HUES64 (cell line): ENCODE results near the gene KCNK4.

ENCODE experiments used
- H3K27ac ChIP-seq: 2 replicates; pipeline ENCODE4 v1.7.0; 2013; ENCODE audit warnings: low read depth, low read length, inconsistent platforms
- H3K27me3 ChIP-seq: 2 replicates; pipeline ENCODE4 v1.6.1; 2013; ENCODE audit warnings: mild to moderate bottlenecking, low read length; ENCODE audit not compliant: insufficient read depth
- H3K36me3 ChIP-seq: 2 replicates; pipeline ENCODE4 v1.6.1; 2013; ENCODE audit warnings: mild to moderate bottlenecking, low read length; ENCODE audit not compliant: insufficient read depth
- H3K4me1 ChIP-seq: 2 replicates; pipeline ENCODE4 v1.6.1; 2013; ENCODE audit warnings: mild to moderate bottlenecking, low read length, moderate library complexity; ENCODE audit not compliant: insufficient read depth
- H3K4me3 ChIP-seq: 2 replicates; pipeline ENCODE4 v1.5.1; 2013; ENCODE audit warnings: mild to moderate bottlenecking, low read length, moderate library complexity
- H3K9ac ChIP-seq: 2 replicates; pipeline ENCODE4 v1.6.1; 2013; ENCODE audit warnings: mild to moderate bottlenecking, low read depth, low read length
- H3K9me3 ChIP-seq: 2 replicates; pipeline ENCODE4 v1.6.1; 2013; ENCODE audit warnings: low read depth, low read length; ENCODE audit not compliant: insufficient read depth
- WGBS: fragments of 150-250, 120-280 bp; methylation state at CpG from one replicate; pipeline ENCODE4 v1.1.7; 2013; ENCODE audit warnings: missing lambda C conversion rate; 5-methylcytosine and 5-hydroxymethylcytosine counted together

Gene KCNK4

DNA sequence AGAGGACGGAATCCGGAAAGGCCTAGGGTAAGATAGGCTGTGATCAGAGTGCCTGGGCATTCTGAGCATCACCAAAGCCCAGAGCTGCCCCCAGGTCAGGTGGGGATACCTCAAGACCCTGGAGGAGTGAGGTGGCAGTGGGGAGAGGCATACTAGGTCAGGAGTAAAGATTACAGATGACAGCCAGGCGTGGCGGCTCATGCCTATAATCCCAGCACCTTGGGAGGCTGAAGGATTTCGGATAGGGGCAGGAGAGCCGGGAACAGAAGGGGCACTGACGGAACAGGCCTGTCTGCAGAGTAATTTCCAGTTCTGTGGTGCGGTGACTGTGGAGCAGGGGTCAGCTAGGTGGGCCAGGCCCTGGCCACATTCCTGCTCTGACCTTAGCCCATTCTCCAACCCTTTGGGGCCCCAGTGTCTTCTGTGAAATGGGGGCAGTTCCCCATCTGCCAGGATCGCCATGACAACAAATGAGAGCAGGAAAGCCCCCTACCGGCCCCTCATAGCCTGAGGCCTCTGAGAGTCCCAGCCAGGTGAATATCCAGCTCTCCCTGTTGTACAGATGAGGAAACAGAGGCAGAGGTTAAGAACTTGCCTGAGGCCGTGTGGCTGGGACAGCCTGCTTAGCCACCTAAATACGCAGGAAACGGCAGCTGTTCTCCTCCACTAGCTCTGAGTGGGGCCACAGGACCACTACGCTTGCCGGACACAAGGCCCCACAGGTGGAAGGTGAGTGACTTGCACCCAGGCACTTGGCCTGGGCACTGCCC lies 15.9 kb upstream of the KCNK4 start:
- no peak overlapping the region for H3K27ac ChIP-seq
- H3K9ac ChIP-seq: no peak overlapping the region
- no peak overlapping the region for H3K4me3 ChIP-seq
- H3K9me3 ChIP-seq: no peaks in the 10 kb centered on the region
- H3K4me1 ChIP-seq: peaks cover 12% of the 10 kb centered on the region; the same call in 1 of the 2 replicates
- H3K27me3 ChIP-seq: no peaks in the 10 kb centered on the region
- 84% methylated on average over 15 of the region's 15 CpGs for WGBS
- peaks cover 24% of the 10 kb centered on the region for H3K36me3 ChIP-seq

DNA sequence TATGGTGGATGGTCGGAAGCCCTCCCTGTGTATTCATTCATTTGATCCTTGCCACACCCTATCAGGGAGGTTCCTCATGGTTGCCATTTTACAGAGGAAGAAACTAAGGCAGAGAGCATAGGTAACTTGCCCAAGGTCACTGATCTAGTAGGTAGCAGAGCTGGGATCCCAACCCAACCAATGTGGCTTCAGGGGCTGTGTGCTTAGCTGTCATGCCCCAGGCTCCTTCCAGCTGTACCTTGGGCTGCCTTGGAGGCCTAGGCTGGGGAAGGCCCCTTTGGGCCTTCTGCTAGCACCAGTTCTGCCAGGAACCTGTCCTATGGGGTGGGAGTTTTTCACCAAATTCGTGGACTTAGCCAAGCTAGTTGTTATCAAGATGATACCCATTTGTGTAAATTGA lies 15.3 kb upstream of the KCNK4 start:
- Histone ChIP-seq H3K4me3 (no peak overlapping the region), H3K9me3 (no peaks in the 10 kb centered on the region), H3K27ac (no peak overlapping the region), H3K27me3 (no peaks in the 10 kb centered on the region), H3K36me3 (peaks cover 24% of the 10 kb centered on the region), H3K4me1 (peaks cover 12% of the 10 kb centered on the region; the same call in 1 of the 2 replicates), H3K9ac (no peak overlapping the region)
- WGBS: 77% methylated on average over 2 of the region's 2 CpGs

DNA sequence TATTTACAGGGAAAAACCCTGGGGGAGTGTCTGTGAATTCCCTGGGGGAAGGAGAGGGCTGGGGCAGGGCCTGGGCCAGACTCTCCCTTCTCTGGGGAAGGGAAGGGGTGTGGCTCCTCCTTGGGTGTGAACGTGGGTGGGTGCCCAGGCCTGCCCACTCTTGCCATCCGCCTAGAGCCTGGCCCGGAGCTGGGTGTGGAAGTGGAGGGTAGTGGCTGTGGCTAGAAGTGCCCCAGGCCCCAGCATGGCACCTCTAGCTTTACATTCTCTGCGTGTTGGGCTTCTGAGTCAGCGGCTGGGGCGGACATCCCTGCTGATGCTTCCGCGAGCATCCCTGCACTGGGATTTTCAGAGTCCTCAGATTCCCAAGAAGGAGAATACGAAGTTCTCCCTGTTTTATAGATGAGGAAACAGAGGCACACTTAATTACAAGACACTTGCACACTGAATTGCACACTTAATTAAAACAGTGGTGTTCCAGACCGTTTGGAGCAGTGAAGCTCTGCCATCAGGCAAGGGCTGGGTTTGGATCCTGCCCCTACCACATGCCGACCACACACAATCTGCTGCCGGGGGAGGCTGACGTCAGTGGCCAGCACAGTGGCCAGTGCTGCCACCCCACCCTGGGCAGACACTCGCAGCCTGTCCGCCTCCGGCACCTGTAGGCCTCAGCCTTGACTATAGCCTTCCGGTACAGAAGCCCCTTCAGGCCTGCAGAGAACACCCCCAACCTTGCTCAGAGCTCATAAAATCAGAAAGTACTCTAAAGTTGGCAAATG lies 14.3 kb upstream of the KCNK4 start:
- no peak overlapping the region for H3K9ac ChIP-seq
- WGBS: 88% methylated on average over 17 of the region's 17 CpGs
- peaks cover 25% of the 10 kb centered on the region for H3K36me3 ChIP-seq
- H3K27me3 ChIP-seq: no peaks in the 10 kb centered on the region
- H3K9me3 ChIP-seq: no peaks in the 10 kb centered on the region
- no peak overlapping the region for H3K27ac ChIP-seq
- peaks cover 11% of the 10 kb centered on the region; the same call in 1 of the 2 replicates for H3K4me1 ChIP-seq
- no peak overlapping the region for H3K4me3 ChIP-seq

DNA sequence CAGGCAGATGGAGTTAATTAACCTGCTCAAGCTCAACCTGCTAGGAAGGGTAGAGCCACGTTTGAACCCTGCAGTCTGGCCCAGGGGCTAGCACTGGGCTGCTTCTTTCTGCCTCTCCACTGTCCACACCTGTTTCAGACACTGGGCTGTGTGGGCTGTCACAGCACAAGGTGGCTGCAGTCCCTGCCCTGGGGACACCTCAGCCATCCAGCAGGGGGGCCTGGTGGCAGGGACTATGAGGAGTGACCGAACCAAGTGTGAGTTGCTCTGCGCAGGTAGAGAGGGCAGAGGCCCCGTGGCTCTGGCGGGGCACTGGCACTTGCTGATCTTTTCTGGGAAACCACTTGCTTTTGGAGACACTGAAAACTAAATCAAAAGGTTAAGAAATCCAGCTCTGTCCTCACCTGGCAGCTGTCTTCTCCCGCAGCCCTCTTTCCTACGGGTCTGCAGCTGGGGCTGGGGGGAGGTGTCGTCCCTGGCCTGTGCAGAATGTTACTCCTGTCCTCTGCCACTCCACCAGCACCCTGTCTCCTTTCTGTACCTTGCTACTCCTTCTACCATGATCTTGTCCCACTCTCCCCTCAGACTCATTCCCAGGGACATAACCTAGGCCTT lies 12.4 kb upstream of the KCNK4 start:
- Histone ChIP-seq H3K27me3 (no peaks in the 10 kb centered on the region), H3K36me3 (peaks cover 28% of the 10 kb centered on the region), H3K4me3 (no peak overlapping the region), H3K4me1 (0 out of 2 replicates have a peak, but pooled peaks cover 9% of the 10 kb centered on the region), H3K27ac (no peak overlapping the region), H3K9ac (no peak overlapping the region), H3K9me3 (no peaks in the 10 kb centered on the region)
- WGBS: 84% methylated on average over 8 of the region's 8 CpGs

DNA sequence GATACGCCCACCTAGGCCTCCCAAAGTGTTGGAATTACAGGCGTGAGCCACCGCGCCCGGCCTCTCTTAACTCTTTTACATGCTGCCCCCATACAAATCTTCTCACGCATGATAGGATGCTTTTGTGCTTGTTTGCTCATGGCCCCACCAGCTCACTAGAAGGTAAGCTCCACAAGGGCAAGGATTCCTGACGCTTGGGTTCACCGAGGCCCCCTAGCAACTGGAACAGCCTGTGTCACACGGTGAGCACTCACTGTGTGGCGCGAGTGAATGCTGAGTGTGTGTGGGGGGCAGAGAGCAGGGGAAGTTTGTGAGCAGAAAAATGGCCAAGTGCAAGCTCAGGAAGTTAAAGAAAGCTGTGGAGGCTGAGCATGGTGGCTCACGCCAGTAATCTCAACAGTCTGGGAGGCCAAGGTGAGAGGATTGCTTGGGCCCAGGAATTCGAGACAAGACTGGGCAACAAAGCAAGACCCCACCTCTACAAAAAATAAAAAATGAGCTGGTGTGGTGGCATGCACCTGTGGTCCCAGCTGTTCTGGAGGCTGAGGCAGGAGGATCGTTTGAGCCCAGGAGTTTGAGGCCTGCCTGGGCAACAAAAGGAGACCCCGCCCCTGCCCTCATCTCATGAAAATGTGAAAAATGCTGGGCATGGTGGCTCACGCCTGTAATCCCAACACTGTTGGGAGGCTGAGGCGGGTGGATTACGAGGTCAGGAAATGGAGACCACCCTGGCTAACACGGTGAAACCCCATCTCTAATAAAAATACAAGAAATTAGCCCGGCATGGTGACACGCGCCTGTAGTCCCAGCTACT lies 8.9 kb upstream of the KCNK4 start:
- H3K36me3 ChIP-seq: peaks cover 15% of the 10 kb centered on the region; the same call in 1 of the 2 replicates
- 0 out of 2 replicates have a peak, but pooled peaks cover 6% of the 10 kb centered on the region for H3K4me1 ChIP-seq
- no peak overlapping the region for H3K27ac ChIP-seq
- H3K9ac ChIP-seq: no peak overlapping the region
- H3K4me3 ChIP-seq: no peak overlapping the region
- no peaks in the 10 kb centered on the region for H3K9me3 ChIP-seq
- 95% methylated on average over 22 of the region's 22 CpGs for WGBS
- peaks cover 11% of the 10 kb centered on the region; the same call in 1 of the 2 replicates for H3K27me3 ChIP-seq

DNA sequence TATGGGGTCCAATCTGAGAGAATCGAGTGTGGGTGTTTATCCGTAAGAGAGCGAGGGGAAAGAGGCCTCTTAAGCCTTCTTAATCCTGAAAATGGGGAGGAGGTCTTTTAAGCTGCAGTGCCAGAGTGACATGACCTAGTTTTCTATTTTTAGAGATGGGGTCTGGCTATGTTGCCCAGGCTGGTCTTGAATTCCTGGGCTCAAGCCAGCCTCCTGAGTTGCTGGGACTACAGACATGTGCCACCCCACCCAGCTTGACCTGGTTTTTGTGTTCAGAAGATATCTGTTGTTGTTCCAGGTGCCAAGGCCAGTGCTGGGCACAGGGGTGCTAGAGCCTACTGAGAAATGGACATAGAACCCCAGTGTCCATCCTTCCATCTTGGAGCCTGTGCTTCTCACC lies 8.0 kb upstream of the KCNK4 start:
- no peak overlapping the region for H3K9ac ChIP-seq
- 0 out of 2 replicates have a peak, but pooled peaks cover 6% of the 10 kb centered on the region for H3K4me1 ChIP-seq
- no peak overlapping the region for H3K27ac ChIP-seq
- H3K4me3 ChIP-seq: no peak overlapping the region
- H3K9me3 ChIP-seq: no peaks in the 10 kb centered on the region
- H3K36me3 ChIP-seq: peaks cover 10% of the 10 kb centered on the region; the same call in 1 of the 2 replicates
- H3K27me3 ChIP-seq: peaks cover 11% of the 10 kb centered on the region; the same call in 1 of the 2 replicates
- WGBS: 92% methylated on average over 3 of the region's 3 CpGs

DNA sequence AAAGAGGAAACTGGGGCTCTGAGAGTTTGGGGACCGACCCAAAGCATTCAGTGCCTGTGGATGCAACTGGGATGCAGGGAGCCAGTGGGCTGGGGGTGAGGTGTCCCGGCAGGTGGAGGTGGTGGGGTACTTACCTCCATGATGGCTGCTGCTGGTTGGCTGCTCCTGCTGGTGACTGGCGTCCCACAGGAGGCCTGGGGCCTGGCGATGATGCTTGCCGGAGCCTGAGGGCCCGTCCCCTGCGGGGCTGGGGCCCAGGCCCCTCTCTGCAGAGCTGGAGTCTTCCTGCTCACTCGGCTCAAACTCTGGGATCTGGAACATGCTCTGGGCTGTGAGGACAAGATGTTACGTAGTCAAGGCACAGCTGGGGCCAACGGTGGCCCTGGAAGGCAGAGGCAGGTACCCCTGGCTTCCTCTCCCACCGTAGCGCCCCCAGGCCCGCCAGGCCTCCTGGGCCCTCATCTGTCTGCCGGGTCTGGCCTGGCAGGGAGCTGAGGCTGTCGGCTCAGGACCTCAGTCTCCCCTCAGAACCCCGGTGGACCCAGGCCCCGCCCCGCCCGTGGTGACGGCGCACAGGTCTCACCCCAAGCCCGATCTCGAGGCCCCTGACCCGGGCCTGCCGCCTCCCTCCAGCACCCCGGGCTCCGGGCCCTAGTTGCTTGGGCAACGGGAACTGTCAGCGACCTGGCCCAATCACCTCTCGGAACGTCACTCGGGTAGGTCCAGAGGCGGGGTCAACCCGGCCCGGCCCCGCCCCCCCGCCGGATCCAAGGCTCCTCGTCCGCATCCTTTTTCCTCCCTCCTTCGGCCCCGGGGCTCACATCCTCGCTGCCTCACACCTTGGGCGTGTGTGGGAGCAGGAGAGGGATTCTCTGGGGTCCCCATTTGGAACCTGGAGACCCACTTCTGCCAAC lies 6.8 kb upstream of the KCNK4 start, which contains the start of gene BAD:
Gene BAD (minus strand): TSS at position 618 of the 914 bp plus-strand sequence. CDS start 297 bp downstream, at position 321.
- 0 out of 2 replicates have a peak, but pooled peaks cover 6% of the 10 kb centered on the region for H3K4me1 ChIP-seq
- peaks cover 13% of the 10 kb centered on the region for H3K27me3 ChIP-seq
- peaks cover 3% of the 10 kb centered on the region; the same call in 1 of the 2 replicates for H3K36me3 ChIP-seq
- H3K9me3 ChIP-seq: no peaks in the 10 kb centered on the region
- peak within 1 kb of the TSS; percentile 71 for H3K4me3 ChIP-seq
- WGBS: 9% methylated on average over 40 of the region's 44 CpGs
- peak within 1 kb of the TSS; percentile 76; the same call in 1 of the 2 replicates for H3K27ac ChIP-seq
- H3K9ac ChIP-seq: peak within 1 kb of the TSS; percentile 71

DNA sequence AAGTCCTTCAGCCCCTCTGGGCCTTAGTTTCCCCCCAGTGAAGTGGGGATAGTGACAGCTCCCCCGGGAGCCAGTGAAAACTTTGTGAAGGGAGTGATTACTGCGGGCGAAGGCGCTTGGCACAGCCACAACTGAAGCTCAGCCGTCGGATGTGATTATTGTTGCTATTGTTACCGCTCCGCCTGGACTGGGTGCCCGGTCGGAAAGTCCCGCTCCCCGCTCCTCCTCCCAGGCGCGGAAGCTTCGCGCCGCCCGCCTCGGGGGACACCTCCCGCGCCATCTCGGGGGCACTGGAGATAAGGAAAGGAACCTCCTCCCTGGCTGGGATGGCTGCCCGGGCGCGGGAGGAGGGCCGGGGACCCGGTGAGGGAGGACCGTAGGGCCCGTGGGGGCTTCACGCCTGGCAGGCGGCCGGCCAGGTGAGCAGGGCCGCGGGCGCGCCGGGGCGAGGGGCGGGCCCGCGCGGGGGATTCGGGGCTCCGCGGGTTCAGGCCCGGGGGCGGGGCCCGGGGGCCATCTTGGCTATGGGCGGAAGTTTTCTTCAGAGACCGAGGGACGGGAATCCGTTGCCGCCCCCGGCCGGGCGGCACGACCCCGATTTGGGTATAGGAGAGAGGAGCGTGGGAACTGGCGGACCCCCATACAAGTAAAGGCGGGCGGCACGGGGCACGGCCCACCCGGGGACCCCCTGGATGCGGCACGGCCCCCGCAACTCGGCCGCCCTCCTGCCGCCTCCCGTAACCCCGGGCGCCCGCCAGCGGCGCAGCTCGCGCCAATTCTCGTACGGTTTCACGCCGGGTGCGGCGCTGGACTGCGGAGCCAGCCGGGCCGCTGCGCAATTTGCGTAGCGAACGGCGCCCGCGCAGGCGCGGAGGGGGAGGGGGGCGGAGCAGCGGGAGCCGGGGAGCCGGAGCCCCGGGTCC lies 5.9 kb upstream of the KCNK4 start, which contains the start of gene GPR137:
Gene GPR137 (plus strand): TSS at position 887 of the 923 bp plus-strand sequence. CDS start 677 bp downstream, outside the sequence.
- Histone ChIP-seq H3K4me1 (0 out of 2 replicates have a peak, but pooled peaks cover 6% of the 10 kb centered on the region), H3K27ac (peak within 1 kb of the TSS; percentile 76; the same call in 1 of the 2 replicates), H3K4me3 (peak within 1 kb of the TSS; percentile 71), H3K36me3 (peaks cover 3% of the 10 kb centered on the region; the same call in 1 of the 2 replicates), H3K9ac (peak within 1 kb of the TSS; percentile 71), H3K27me3 (peaks cover 22% of the 10 kb centered on the region), H3K9me3 (no peaks in the 10 kb centered on the region)
- under 1% methylated on average over 102 of the region's 102 CpGs for WGBS
